K562 (cell line): Measurements from ENCODE around the gene TRIM60. TPM values are rescaled to one million over a fixed set of nuclear protein-coding genes. Genes with fewer than 3 reads are reported as not detected.
"Not testable (repeated sequence)": the region's sequence is repeated elsewhere in the genome, so short reads cannot be mapped to it uniquely, and the experiment has no call there.

ENCODE experiments used
- ATAC-seq: fragments of 200-7000 bp; cut with Tn5 transposase; 3 replicates; pipeline ENCODE4 v1.9.1; 2020; ENCODE audit warnings: moderate library complexity
- BruUV-seq: library from RNA; stranded (reverse); fragments of 400-500 nt; replicated peaks from 2 replicates; lab custom pipeline; 2021; lab: Mats Ljungman, UMichigan
- CTCF ChIA-PET: fragments of 300-600 bp; formaldehyde crosslinking; extraction: SDS; loops from one replicate; lab custom pipeline; 2021; ENCODE audit warnings: low intra/inter-chr PET ratio; lab: Yijun Ruan, JAX
- POLR2A ChIA-PET: fragments of 300-600, 350-650 bp; sonication (Branson Sonifier 250); formaldehyde crosslinking; extraction: SDS; loops from one replicate; lab custom pipeline; 2021; ENCODE audit warnings: antibody characterized with exemption, inconsistent platforms; lab: Yijun Ruan, JAX
- DNase-seq, 4 experiments: peaks; one replicate each; pipeline versions ENCODE4 v3.0.0 to v3.0.0-alpha.2; 2011 to 2018; ENCODE audit warnings: low spot score in 3 of 4, mixed read lengths in 3 of 4; ENCODE audit errors: extremely low read depth in 1 of 4
- FAIRE-seq: peaks from 2 replicates; lab custom pipeline; 2011; peaks lifted over from hg19 to GRCh38; lab: Jason Lieb, UNC
- H2AFZ ChIP-seq: 2 replicates; pipeline ENCODE4 v1.6.0; 2011; ENCODE audit warnings: low read depth, low read length, control low read depth, inconsistent platforms
- H3K27ac ChIP-seq: fragments of 200-600 bp; 3 replicates; pipeline ENCODE4 v1.8.0; 2011; ENCODE audit warnings: low read depth, mild to moderate bottlenecking, control low read depth, inconsistent platforms, low read length, moderate library complexity, mixed read lengths; ENCODE audit errors: extremely low read depth
- H3K27me3 ChIP-seq, 2 experiments: fragments of 300-600 bp in 1 of 2; 2 replicates in 1 of 2; 3 replicates in 1 of 2; pipeline versions ENCODE4 v1.6.0 to v1.8.0; 2011; ENCODE audit warnings: inconsistent platforms in 2 of 2, low read length in 2 of 2, mild to moderate bottlenecking in 1 of 2, mixed read lengths in 1 of 2, moderate library complexity in 1 of 2; ENCODE audit not compliant: control insufficient read depth in 2 of 2, insufficient read depth in 2 of 2
- H3K36me3 ChIP-seq: fragments of 300-600 bp; 3 replicates; pipeline ENCODE4 v1.8.0; 2011; ENCODE audit warnings: mild to moderate bottlenecking, low read length, inconsistent platforms; ENCODE audit not compliant: control insufficient read depth, insufficient read depth
- H3K4me1 ChIP-seq, 2 experiments: fragments of 200-600 bp in 1 of 2; replicated peaks in 1 of 2; 2 replicates in 1 of 2; 3 replicates in 1 of 2; pipeline versions ENCODE4 v1.5.1 to v1.8.0; 2011; ENCODE audit warnings: inconsistent platforms in 2 of 2, low read length in 2 of 2, mild to moderate bottlenecking in 1 of 2, mixed read lengths in 1 of 2, moderate library complexity in 1 of 2; ENCODE audit not compliant: control insufficient read depth in 2 of 2, insufficient read depth in 2 of 2
- H3K4me2 ChIP-seq: 2 replicates; pipeline ENCODE4 v1.6.1; 2011; ENCODE audit warnings: low read length, control low read depth, inconsistent platforms, mixed read lengths; ENCODE audit not compliant: insufficient read depth
- H3K4me3 ChIP-seq: fragments of 200-600 bp; sonication (generic), shearing (Covaris generic); 2 replicates; pipeline ENCODE4 v1.5.1; 2016; ENCODE audit warnings: control low read depth, inconsistent platforms
- H3K79me2 ChIP-seq: fragments of 200-600 bp; 3 replicates; pipeline ENCODE4 v1.8.0; 2011; ENCODE audit warnings: low read length, inconsistent platforms; ENCODE audit not compliant: control insufficient read depth, insufficient read depth
- H3K9ac ChIP-seq, 2 experiments: 2 replicates each; pipeline versions ENCODE4 v1.6.0 to v1.6.1; 2011; ENCODE audit warnings: low read depth in 2 of 2, low read length in 2 of 2, control low read depth in 1 of 2, inconsistent platforms in 1 of 2, mild to moderate bottlenecking in 1 of 2, mixed read lengths in 1 of 2; ENCODE audit not compliant: insufficient read depth in 1 of 2
- H3K9me1 ChIP-seq: one replicate; pipeline ENCODE4 v1.6.0; 2011; ENCODE audit warnings: inconsistent platforms, mild to moderate bottlenecking, low read length, moderate library complexity; ENCODE audit not compliant: control insufficient read depth, insufficient read depth
- H3K9me3 ChIP-seq: replicated peaks from 2 replicates; pipeline ENCODE4 v1.5.1; 2011; ENCODE audit warnings: low read depth, low read length, inconsistent platforms; ENCODE audit not compliant: control insufficient read depth, insufficient read depth
- H4K20me1 ChIP-seq: replicated peaks from 2 replicates; pipeline ENCODE4 v1.6.1; 2011; ENCODE audit warnings: low read length, inconsistent platforms, mixed read lengths; ENCODE audit not compliant: control insufficient read depth, insufficient read depth
- WGBS: fragments of 100-300 bp; shearing (Covaris generic); methylation state at CpG from one replicate; pipeline ENCODE4 v1.1.6; 2016; ENCODE audit warnings: low coverage, mixed read lengths; ENCODE audit not compliant: insufficient coverage; ENCODE audit errors: missing lambda C conversion rate; 5-methylcytosine and 5-hydroxymethylcytosine counted together
- in situ Hi-C: fragments of 300-500 bp; cut with MboI; formaldehyde crosslinking; loops from 4 replicates; pipeline ENCODE4 v1.15.0; 2018; ENCODE audit warnings: inconsistent platforms, mixed read lengths
- intact Hi-C: fragments of 100-400 bp; cut with micrococcal nuclease; formaldehyde crosslinking; loops from 2 replicates; pipeline ENCODE4 v1.14.2; 2022
- polyA plus RNA-seq, 8 experiments: library from polyadenylated mRNA; depleted of rRNA in 4 of 8; stranded (reverse) in 5 of 8; unstranded in 3 of 8; fragments of >200 nt; fragmentation: Nextera tagmentation in 2 of 8; fragmentation: Illumina TruSeq in 1 of 8; extraction: Ambion mirVana in 2 of 8; extraction: Trizol in 1 of 8; gene quantifications; 2 replicates each; pipeline versions ENCODE4 v1.2.1 to v1.2.3, GENCODE V29; 2011 to 2014; ENCODE audit warnings: inconsistent platforms in 1 of 8, missing spikeins in 1 of 8
- total RNA-seq, 7 experiments: library from RNA; depleted of rRNA in 6 of 7; stranded (reverse); fragments of >200 nt in 6 of 7; fragmentation: Illumina TruSeq in 2 of 7; extraction: Trizol in 2 of 7; gene quantifications; 2 replicates each; pipeline versions ENCODE4 v1.2.1 to v1.2.3, GENCODE V29; 2011 to 2021; ENCODE audit warnings: low replicate concordance in 1 of 7

Gene TRIM60
- total and polyA plus RNA-seq, 9 of the 15 experiments (the other 6 are each of a cell fraction or from before 2014, with no cell fraction given) = not detected

- H3K9ac ChIP-seq, in situ Hi-C loops, BruUV-seq, intact Hi-C loops, DNase-seq, ATAC-seq, H3K4me1 ChIP-seq, FAIRE-seq, H3K79me2 ChIP-seq, H3K9me3 ChIP-seq, H3K4me3 ChIP-seq, POLR2A ChIA-PET, H3K9me1 ChIP-seq, CTCF ChIA-PET, H2AFZ ChIP-seq, H3K4me2 ChIP-seq, H3K36me3 ChIP-seq, H3K27ac ChIP-seq, H4K20me1 ChIP-seq: not testable (repeated sequence)
- 0% methylated on average over 9 of the region's 10 CpGs for WGBS
- H3K27me3 ChIP-seq = peaks cover 13 to 31% of the 10 kb centered on the region in 2 experiments; a peak in 3 of 5 replicates
Observed at GRCh38 chr4:164990786-164991185, 41.0 kb upstream of the TRIM60 start.

DNA sequence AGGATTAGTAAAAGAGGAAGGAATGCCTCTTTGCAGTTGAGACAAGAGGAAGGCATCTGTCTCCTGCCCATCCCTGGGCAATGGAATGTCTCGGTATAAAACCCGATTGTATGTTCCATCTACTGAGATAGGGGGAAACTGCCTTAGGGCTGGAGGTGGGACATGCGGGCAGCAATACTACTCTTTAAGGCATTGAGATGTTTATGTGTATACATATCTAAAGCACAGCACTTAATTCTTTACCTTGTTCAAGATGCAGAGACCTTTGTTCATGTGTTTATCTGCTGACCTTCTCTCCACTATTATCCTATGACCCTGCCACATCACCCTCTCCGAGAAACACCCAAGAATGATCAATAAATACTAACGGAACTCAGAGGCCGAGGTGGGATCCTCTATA is 35.7 kb upstream of the TRIM60 start:
- DNase-seq, H3K4me2 ChIP-seq, H3K79me2 ChIP-seq, H3K9ac ChIP-seq, H3K36me3 ChIP-seq, H3K4me3 ChIP-seq, H3K9me1 ChIP-seq, ATAC-seq, H3K4me1 ChIP-seq, CTCF ChIA-PET, H3K27ac ChIP-seq, in situ Hi-C loops, FAIRE-seq, H2AFZ ChIP-seq, H4K20me1 ChIP-seq, BruUV-seq, H3K9me3 ChIP-seq, POLR2A ChIA-PET: not testable (repeated sequence)
- peaks cover 7 to 22% of the 10 kb centered on the region in 2 experiments; a peak in 3 of 5 replicates for H3K27me3 ChIP-seq
- 2% methylated on average over 4 of the region's 6 CpGs for whole genome bisulfite sequencing
- intact Hi-C loops = loop anchor here (2.0 to 5.0 kb wide), 3 partner anchors 59 to 1439 kb away; no protein-coding TSS in a partner anchor
